GM21447 (cell line): ENCODE data around the gene TNFRSF21.
A peak's percentile ranks its signal among the peaks of the same experiment; 100 is the strongest.
"Not testable (repeated sequence)": the region's sequence is repeated elsewhere in the genome, so short reads cannot be mapped to it uniquely, and the experiment has no call there.

ENCODE experiments used
- ATAC-seq: cut with Tn5 transposase; IDR thresholded peaks from one replicate; pipeline ENCODE4 v1.9.1; 2021; ENCODE audit not compliant: unreplicated experiment

The TNFRSF21 gene

GRCh38 chr6:47309291-47310130 lies at the start of gene TNFRSF21:
TNFRSF21 (minus strand) TSS chr6:47309905; CDS start chr6:47309511, 394 bp downstream.
- peak; percentile 99 for ATAC-seq

GRCh38 chr6:47358440-47359225 lies 48.9 kb upstream of the TNFRSF21 start:
- peak; percentile 55 for ATAC-seq

GRCh38 chr6:47357827-47358226 lies 48.1 kb upstream of the TNFRSF21 start:
- peak; percentile 67 for ATAC-seq

GRCh38 chr6:47355496-47355895 lies 45.8 kb upstream of the TNFRSF21 start:
- no peak for ATAC-seq

DNA sequence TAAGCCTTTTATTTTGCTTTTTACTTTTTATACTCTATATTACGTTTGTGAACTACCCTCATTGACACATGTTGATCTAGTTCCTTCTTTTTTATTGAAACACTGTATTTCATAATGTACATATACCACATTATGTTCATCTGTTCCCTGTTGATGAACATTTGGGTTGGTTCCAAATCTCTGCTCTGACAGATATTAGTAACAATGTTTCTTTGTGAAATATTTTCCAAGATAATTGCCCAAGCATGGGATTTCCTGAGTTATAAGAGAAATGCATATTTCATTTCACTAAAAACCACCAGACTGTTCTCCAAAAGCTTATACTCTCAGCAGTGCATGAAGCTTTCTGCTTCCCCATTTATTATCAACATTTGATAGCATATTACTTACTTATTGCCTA lies 44.2 kb upstream of the TNFRSF21 start:
- no peak for ATAC-seq

GRCh38 chr6:47352966-47353365 lies 43.3 kb upstream of the TNFRSF21 start:
- no peak for ATAC-seq

GRCh38 chr6:47352194-47352920 lies 42.7 kb upstream of the TNFRSF21 start:
- no peak for ATAC-seq

GRCh38 chr6:47351621-47352020 lies 41.9 kb upstream of the TNFRSF21 start:
- no peak for ATAC-seq

DNA sequence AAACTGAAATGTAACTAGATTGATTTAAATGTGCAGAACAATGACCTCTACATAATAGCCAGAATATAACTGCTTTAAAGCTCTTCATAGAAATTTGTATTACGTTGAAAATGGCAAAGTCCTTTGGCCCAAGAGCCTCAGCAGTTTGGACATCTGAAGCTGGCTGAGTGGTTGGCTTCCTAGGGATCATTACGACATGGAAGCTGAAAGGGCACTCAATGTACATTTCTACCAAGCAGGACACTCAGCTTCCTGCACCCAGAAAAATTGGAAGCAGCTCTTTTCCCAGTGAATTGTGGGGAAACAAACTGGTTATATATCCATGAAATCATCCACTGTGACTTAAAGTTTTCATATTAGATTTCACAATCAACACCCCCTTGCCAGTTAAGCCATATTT lies 40.2 kb upstream of the TNFRSF21 start:
- ATAC-seq, result no peak

- no peak for ATAC-seq
Measured at GRCh38 chr6:47348316-47348863, 38.7 kb upstream of the TNFRSF21 start.

GRCh38 chr6:47345761-47346160 lies 36.1 kb upstream of the TNFRSF21 start:
- no peak for ATAC-seq

- ATAC-seq, result no peak
Measured at GRCh38 chr6:47344022-47344421, 34.3 kb upstream of the TNFRSF21 start.

DNA sequence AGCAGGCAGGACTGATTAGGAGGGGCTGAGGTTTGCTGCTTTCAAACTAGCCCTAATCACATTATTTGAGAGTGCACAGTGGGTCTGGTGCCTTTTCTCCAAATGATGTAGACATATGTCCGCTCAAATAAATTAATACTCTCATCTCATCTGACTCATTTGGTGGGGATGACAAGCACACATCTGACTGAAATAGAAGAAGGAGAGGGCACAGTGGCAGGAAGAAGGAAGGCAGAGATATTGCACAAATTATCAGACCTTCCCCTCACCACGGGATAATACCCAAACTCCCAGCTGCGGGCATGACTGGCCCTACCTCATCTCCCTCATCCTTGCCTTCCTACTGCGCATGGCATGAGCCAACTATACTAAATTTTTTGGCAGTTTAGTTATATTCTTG lies 33.9 kb upstream of the TNFRSF21 start:
- no peak for ATAC-seq

GRCh38 chr6:47342824-47343223 lies 33.1 kb upstream of the TNFRSF21 start:
- no peak for ATAC-seq

GRCh38 chr6:47337519-47337918 lies 27.8 kb upstream of the TNFRSF21 start:
- ATAC-seq, result no peak

DNA sequence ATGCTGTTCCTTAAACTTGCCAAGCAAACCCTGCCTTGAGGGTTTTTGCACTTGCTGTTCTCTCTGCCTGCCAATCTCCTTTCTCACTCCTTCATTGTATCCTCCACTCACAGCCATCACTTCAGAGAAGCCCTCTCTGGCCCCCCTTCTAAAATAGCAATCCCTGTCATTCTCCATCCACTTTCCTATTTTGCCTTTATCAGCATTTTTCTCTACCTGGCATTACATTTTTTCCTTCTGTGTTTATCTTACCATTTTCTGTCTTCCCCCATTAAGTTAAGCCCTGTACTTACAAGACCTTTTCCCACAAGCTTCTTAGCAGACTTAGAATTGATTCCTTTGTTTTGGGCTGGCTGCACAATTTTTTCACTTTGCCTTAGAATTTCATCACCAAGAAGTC lies 26.6 kb upstream of the TNFRSF21 start:
- no peak for ATAC-seq

- peak; percentile 88 for ATAC-seq
Measured at GRCh38 chr6:47335466-47335865, 25.8 kb upstream of the TNFRSF21 start.

- ATAC-seq, result no peak
Measured at GRCh38 chr6:47334334-47334733, 24.6 kb upstream of the TNFRSF21 start.

DNA sequence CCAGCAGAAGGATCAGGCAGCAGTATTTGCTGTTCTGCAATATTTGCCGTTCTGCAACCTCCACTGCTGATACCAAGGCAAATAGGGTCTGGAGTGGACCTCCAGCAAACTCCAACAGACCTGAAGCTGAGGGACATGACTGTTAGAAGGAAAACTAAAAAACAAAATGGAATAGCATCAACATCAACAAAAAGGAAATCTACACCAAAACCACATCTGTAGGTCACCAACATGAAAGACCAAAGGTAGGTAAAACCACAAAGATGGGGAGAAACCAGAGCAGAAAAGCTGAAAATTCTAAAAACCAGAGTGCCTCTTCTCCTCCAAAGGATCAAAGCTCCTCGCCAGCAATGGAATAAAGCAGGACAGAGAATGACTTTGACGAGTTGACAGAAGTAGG lies 18.9 kb upstream of the TNFRSF21 start:
- ATAC-seq, result not testable (repeated sequence)

DNA sequence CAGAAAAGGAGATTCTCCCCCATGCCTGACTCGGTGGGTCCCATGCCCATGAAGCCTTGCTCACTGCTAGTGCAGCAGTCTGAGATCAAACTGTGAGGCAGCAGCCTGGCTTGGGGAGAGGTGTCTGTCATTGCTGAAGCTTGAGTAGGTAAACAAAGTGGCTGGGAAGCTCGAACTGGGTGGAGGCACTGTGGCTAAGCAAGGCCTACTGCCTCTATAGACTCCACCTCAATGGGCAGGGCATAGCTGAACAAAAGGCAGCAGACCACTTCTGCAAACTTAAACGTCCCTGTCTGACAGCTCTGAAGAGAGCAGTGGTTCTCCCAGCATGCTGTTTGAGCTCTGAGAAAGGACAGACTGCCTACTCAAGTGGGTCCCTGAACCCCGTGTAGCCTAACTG lies 18.4 kb upstream of the TNFRSF21 start:
- ATAC-seq, result not testable (repeated sequence)

DNA sequence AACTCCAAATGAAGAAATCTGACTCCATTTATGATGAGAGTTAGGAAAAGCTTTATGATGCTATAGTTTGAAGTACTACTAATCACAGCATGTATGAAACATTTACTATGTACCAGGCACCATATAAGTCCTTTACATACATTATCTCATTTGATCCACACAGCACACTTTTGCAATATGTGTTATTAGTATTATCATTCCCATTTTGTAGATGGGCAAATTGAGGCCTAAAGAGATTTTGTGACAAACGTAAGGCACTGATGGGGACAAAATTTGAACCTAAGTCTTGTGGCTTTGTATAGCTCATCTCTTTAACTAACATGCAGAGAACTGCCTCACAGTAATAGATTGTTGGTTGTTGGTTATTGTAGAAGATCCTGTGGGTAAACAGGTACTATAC lies 14.2 kb upstream of the TNFRSF21 start:
- ATAC-seq, result no peak
